ENCODE results near the gene BTG4. TPM values are rescaled to one million over a fixed set of nuclear protein-coding genes. Genes with fewer than 3 reads are reported as not detected.

The BTG4 gene
- total RNA-seq, 1 donor from 2014 or later, result not detected

GRCh38 chr11:111502611-111503010, 9.6 kb downstream of the BTG4 start:
- FAIRE-seq (no peak), DNase-seq (ENCODE audit: low spot score in 2 of 2) (no peak)

- FAIRE-seq, result no peak
Measured at GRCh38 chr11:111500481-111500880, 11.7 kb downstream of the BTG4 start.

DNA sequence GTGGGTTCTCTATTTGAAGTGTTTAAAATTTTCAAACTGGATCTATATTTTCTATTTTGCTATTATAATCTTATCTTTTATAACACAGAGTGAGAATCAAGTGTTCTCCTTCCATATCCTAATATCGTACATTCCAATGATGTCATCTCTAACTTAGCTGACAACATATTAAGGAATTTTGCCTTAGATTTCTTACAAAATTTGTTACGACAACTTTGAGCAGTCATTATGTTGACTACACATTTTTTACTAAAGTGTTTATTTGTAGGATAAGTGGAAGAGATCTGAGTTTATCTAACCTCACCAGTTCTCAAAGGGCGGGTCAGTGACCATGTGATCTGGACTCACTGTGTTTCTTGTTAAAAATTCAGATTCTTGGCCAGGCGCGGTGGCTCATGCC, 12.7 kb downstream of the BTG4 start:
- DNase-seq (ENCODE audit: low spot score in 2 of 2) (no peak), FAIRE-seq (no peak)

More at GRCh38 chr11:111500481-111500880, 11.7 kb downstream of the BTG4 start:
- no peak for DNase-seq (ENCODE audit: low spot score in 2 of 2)

DNA sequence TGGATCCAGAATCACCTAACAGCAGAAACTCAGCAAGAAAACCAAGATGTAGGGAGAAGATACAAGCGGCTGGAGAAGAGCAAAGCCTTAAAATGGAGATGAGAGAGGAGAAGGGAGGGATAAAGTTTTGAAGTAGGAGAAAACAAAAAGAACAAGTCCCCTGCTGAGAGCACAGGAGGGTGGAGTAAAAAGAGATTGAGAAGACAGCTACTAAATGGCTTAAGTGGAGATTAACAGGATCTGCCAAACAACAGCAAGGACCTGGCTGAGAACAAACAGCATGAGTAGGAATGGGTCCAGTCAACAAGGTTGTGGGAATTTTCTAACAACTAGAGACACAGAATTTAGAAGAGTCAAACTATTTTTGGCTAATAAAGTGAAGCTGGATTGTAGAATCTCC, 18.1 kb downstream of the BTG4 start:
- FAIRE-seq, result no peak
- no peak for DNase-seq (ENCODE audit: low spot score in 2 of 2)

DNA sequence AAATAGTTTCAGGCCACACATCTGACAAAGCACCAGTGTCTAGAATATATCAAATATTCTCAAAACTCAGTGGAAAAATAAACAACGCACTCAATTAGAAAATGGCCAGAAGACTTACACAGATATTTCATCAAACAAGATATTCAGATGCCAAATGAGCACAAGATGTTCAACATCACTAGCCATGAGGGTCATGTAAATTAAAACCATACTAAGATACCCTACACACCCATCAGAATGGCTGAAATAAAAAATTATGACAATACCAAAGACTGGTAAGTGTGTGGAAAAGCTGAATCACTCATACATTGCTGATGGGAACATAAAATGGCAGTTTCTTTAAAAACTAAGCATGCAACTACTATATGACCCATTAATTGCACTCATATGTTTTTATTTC, 21.7 kb downstream of the BTG4 start:
- no peak for FAIRE-seq
- DNase-seq (ENCODE audit: low spot score in 2 of 2), result no peak

GRCh38 chr11:111483431-111483830, 28.8 kb downstream of the BTG4 start:
- no peak for DNase-seq (ENCODE audit: low spot score in 2 of 2)
- no peak for FAIRE-seq

- FAIRE-seq, result no peak
Measured at GRCh38 chr11:111479666-111480065, 32.5 kb downstream of the BTG4 start.

GRCh38 chr11:111477898-111478297, 34.3 kb downstream of the BTG4 start:
- FAIRE-seq, result no peak

More at GRCh38 chr11:111479666-111480065, 32.5 kb downstream of the BTG4 start:
- no peak for DNase-seq (ENCODE audit: low spot score in 2 of 2)

DNA sequence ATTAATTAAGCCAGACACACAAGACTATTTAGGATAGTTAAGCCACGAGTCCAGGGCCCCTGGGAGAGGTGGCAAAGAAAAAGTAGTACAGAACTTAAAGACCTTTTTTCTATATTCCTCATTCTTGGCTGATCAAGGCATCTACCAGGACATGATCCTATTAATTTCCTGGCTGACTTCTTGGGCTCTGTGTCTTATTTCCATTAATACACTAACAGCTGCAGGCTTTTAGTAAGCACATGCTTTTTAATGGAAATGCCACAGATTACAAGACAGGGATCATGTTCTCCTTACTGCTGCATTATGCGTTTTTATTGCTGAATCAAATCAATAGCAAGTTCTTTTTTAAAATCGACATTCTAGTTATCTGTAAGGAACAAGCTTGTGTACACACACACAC, 35.2 kb downstream of the BTG4 start:
- DNase-seq (ENCODE audit: low spot score in 2 of 2) (no peak), FAIRE-seq (no peak)

More at GRCh38 chr11:111477898-111478297, 34.3 kb downstream of the BTG4 start:
- no peak for DNase-seq (ENCODE audit: low spot score in 2 of 2)

DNA sequence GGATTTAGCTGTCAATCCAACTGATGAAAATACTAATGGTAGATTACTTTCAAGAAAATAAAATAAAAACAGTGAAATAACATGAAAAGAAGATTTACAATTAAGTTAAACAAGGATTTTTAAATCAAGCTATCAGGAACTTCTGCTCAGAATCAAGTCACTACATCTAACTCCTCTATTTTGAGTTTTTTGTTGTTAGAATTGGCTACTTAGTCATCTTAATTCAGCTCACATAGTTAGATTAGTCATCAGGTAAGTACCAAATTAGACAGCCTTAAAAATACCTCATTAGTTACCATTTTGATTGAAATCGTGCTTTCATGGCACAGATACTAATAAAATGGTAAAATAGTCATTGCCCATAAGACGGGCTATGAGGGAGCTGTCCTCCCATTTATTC, 35.8 kb downstream of the BTG4 start:
- FAIRE-seq, result no peak
- DNase-seq (ENCODE audit: low spot score in 2 of 2), result no peak

DNA sequence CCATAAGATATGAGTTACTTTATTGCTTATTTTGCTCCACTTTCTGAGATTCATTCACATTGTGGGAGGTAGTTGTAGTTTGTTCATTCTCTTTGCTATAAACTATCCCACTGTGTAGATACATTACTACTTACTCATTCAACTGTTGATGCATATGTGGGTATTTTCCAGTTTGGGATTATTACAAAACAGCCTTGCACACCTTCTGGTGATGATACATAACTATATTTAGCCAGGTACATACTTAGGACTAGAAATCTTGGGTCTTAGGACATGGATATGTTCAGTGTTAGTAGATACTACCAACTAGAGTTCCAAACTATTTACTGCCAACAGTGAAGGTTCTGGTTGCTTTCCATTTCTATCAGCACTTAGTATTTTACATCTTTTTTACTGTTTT, 37.8 kb downstream of the BTG4 start:
- DNase-seq (ENCODE audit: low spot score in 2 of 2) (no peak), FAIRE-seq (no peak)

GRCh38 chr11:111472228-111472627, 40.0 kb downstream of the BTG4 start:
- FAIRE-seq, result no peak
- DNase-seq (ENCODE audit: low spot score in 2 of 2), result no peak

DNA sequence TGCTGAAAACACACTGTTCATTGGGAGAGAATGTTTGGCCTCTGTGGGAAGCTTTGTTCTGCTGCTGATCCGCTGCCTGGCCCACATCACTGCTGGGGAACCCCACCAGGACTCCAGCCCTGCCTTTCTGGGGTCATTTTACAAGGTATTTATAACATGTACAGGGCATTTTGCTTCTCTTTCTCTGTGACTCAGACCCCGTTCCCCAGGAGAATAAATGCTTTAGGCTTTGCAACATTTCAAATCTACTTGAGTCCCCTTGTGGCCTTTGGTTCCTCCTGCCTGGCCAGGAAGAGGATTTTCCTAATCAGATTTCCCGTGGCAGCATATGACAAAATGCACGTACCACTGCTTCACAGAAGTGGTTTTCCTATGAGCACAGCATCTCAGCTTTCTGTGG, 43.0 kb downstream of the BTG4 start:
- FAIRE-seq (no peak), DNase-seq (ENCODE audit: low spot score in 2 of 2) (no peak)

- FAIRE-seq, result no peak
Measured at GRCh38 chr11:111466615-111467014, 45.6 kb downstream of the BTG4 start.

DNA sequence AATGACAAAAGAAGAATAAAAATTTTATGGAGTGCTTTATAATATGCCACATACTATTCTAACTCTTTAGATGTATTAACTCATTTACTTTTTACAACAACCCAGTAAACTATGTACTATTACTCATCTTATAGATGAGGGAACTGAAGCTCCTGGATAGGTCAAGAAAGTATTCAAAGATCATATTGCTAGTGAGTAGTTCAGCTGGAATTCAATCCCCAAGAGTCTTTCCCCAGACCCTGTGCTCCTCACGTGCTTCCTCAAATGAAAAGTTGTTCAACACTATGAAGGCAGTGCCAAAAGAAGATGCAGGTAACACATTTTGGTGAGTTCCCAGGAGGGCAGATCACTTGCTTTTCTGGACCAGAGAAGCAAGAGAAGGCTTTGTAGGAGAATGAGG, 46.8 kb downstream of the BTG4 start:
- no peak for FAIRE-seq

More at GRCh38 chr11:111466615-111467014, 45.6 kb downstream of the BTG4 start:
- DNase-seq (ENCODE audit: low spot score in 2 of 2), result no peak

DNA sequence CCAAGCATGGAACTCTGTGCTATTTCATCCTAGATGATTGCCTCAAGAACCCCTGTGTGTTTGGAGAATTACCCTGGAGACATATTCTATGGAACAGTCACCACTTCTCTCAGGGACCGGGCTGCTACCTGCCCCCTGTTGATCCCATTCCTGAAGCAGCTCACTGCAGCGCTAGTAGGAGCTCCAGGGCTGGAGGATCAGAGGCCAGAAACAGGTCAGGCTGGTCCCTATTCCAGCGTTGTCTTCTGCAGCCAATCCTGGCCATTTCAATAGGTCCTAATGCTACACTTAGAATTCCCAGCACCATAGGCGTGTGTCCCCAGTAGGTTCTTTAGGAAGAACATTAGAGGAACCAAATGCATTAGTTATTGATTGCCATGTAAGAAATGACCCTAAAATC, 48.9 kb downstream of the BTG4 start:
- FAIRE-seq, result no peak
- no peak for DNase-seq (ENCODE audit: low spot score in 2 of 2)

More for the DNA sequence above, 46.8 kb downstream of the BTG4 start:
- no peak for DNase-seq (ENCODE audit: low spot score in 2 of 2)

DNA sequence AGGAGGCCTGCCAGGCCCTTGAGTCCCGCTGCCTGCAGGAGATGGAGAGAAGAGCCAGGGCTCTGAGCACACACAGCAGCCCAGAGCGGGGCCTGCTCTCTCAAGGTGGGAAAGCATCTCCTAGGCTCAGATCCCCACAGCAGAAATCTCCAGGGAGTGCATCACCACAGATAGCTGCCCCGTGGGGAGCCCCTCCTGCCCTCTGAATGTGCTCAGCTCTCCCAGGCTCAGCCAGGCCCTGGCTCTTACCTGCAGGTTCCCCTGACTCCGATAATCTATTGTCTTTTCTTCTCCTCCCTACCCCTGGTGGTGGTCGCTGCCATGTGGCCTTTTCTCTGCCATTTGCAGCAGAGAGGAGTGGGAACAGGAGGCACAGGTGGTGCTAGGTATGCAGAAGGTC, 49.9 kb downstream of the BTG4 start:
- FAIRE-seq (no peak), DNase-seq (ENCODE audit: low spot score in 2 of 2) (no peak)

- no peak for FAIRE-seq
- DNase-seq (ENCODE audit: low spot score in 2 of 2), result no peak
Measured at GRCh38 chr11:111461460-111462235, 50.5 kb downstream of the BTG4 start.

DNA sequence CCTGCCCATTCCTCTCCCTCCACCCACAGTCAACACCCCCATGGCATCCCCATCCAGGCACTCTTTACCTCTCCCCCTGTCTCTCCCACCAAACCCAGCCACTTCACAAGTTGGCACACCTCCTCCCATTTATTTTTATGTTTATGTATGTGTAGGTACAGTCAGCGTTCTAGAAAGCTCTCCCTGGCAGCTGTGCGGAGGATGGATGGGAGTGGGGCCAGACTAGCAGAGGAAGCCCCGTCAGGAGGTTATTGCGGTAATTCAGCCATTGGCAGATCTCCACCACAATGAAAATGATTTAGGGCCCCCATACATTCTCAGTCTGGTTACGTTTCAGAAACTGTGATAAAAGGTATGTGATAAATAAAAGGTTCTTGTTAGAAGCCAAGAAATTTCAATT, 51.3 kb downstream of the BTG4 start:
- DNase-seq (ENCODE audit: low spot score in 2 of 2) (no peak), FAIRE-seq (no peak)

DNA sequence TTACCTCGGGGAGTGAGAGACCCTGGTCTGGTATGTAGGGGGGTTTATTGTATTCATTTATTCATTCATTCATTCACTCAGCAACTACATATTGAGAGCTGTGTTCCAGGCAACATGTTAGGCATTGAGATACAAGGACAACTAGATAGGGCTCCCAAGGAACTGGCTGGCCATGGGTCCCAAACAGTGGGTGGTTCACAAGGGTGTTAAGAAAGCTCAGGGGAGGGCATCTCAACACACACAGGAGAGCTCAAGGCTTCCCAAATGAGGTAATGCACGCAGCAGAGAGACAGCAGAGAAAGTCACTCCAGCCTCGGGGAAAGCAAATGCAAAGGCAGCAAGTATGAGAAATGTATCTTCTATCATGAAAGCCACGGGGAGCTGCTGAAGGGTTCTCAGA, 51.8 kb downstream of the BTG4 start:
- DNase-seq (ENCODE audit: low spot score in 2 of 2), result no peak
- FAIRE-seq, result no peak

- no peak for FAIRE-seq
- DNase-seq (ENCODE audit: low spot score in 2 of 2), result no peak
Measured at GRCh38 chr11:111459506-111460270, 52.5 kb downstream of the BTG4 start.
